SH-SY5Y (cell line): ENCODE measurements around the gene MRPL39.

ENCODE experiments used
- GATA2 ChIP-seq: IDR thresholded peaks from 2 replicates; pipeline ENCODE4 v1.6.1; 2011; ENCODE audit warnings: mild to moderate bottlenecking, low read depth, low read length
- GATA3 ChIP-seq: IDR thresholded peaks from 2 replicates; pipeline ENCODE4 v1.6.1; 2011; ENCODE audit warnings: low read depth, mild to moderate bottlenecking, low read length, moderate library complexity

The MRPL39 gene

DNA sequence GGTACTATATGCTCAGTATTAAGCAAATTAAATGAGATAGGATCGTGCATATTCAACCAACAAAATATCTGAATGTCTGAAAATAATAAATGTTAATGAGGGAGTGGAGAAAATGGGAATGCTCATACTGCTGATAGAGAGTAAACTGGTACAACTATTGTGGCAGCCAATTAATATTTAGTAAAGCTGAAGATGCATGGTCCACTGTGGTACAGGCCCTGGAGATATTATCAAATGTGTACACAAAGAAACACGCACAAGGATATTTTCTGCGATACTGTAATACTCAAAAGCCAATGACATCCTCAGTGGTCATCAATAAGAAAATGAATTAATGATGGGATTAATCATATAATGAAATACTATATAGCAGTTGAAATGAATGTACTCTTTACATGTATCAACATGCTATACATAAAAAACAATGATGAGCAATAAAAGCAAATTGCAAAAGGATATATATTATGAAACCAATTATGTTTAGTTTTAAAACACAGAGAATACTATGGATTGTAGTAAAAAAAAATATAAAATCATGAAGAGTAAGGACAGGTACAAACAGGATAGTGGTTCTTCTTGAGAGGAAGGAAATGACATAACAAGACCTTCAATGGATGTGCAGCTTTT is 25.0 kb downstream of the MRPL39 start:
- TF ChIP-seq GATA3 (no peak), GATA2 (no peak)

DNA sequence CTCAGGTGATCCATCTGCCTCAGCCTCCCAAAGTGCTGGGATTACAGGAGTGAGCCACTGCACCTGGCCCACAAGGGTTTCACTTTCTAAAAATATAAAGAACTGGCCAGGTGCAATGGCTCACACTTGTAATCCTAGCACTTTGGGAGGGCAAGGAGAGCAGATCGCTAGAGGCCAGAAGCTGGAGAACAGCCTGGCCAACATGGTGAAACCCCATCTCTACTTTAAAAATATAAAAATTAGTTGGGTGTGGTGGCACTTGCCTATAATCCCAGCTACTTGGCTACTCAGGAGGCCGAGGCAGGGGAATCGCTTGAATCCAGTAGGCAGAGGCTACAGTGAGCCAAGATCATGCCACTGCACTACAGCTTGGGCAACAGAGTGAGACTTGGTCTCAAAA is 25.7 kb downstream of the MRPL39 start:
- no peak for TF ChIP-seq GATA2
- no peak for TF ChIP-seq GATA3

DNA sequence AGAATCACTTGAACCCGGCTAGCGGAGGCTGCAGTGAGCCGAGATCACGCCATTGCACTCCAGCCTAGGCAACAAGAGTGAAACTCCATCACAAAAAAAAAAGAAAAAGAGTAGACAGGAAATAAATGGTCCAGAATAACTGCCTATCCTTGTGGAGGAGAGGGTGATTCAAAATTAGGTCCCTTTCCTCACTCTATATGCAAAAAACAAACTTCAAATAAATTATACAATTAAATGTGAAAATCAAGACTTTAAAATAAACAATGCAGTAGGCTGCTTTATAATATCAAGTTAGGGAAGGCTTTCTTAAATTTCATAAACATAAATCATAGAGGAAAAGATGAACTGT is 26.4 kb downstream of the MRPL39 start:
- TF ChIP-seq GATA3 (no peak), GATA2 (no peak)

DNA sequence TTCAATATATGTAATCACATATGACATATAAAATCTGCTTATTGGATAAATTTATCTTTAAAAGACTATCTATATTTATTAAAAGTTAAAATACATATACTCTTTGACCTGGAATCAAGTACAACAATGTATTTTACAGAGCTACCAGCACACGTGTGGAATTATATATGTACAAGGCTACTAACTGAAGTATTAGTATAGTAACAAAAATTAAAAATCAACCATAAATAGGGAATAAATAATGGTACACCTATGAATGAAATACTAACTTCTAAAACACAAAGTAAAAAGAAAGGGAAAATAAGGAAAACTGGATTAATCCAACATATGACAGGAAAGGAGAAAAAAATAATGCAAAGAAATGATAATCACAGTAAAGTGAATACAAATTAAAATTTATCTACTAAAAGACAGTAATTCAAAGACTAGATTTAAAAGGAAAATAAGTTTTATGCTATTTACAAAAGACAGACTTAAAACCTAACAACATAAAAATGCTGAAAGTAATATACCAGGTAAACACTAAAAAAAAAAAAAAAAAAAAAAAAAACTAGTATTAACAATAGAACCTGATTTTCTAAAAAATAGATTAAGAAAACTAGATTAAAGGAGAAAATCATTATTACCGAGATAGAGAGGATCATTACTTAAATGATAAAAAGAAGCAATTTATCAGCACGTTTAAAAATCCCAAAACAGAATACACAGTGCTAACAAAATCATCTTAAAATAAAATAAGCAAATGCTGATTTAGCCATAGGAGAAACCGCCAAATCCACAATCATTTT is 27.9 kb downstream of the MRPL39 start:
- TF ChIP-seq GATA3 (no peak), GATA2 (no peak)

DNA sequence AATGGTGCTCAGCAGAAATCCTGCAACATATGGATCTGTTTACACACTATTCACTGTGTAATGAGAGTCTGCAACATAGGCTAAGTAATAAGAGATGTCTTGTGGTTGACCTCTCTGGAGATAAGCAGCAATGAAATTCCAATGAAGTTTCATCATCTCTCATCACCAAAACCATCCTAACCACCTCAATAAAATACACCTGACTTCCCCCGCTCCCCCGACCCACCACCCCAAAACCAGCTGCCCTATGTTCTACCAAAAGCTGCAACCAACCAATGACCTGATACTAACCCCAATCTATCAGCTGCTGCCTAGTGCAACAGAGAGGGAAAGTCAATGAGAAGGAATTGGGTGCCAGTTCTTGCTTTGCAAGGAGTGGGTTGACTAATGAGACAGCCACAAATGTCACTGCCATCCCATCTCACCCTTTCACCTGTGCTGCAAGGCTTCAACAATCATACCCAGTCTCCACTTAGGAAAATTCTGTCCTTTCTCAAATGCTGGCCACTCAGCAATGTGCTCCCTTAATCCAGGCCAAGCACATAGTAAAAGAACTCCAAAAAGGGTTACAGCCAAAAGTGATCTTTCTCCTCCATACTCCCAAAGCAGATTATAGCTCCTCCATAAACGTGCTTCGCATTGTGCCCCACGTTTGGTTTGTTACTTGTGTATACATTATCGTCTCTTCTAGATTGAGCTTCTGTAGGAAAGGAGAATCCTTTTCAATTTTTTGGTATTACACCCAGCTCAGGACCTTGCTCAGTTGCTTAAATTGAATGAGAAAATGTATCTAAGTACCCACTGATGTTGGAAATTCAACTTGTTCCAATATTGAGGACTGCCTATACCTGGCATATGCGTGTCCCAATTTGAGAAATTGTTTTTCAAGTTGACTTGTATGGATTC is 29.0 kb downstream of the MRPL39 start:
- TF ChIP-seq GATA3 (no peak), GATA2 (no peak)

DNA sequence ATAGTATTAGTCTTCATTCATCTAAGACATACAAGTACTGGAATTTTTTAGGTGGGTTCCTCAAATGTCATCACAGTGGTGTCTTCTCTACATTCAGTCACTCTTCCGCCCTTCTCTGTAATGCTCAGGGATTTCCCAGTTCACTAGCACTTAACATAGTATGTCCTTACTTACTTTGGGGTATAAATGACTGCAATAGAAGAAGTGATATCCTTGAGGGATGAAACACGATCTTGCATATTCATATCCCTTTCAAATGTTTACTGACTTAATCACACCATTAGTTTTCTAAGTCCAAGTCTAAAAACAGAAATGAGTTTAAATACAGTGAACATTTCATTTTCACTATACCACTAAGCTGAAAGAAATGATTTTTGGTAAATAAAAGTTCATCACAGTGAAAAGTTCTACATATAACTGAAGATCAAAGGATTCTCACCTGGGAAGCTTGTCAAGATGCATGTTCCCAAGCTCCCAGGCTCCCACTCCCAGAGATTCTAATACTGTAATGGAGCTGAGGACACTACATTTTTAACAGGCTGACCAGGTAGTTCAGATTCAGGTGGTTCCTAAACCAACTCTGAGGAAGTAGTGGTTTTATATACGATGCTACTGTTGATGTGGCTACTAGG is 29.7 kb downstream of the MRPL39 start:
- TF ChIP-seq GATA3 (no peak), GATA2 (no peak)

DNA sequence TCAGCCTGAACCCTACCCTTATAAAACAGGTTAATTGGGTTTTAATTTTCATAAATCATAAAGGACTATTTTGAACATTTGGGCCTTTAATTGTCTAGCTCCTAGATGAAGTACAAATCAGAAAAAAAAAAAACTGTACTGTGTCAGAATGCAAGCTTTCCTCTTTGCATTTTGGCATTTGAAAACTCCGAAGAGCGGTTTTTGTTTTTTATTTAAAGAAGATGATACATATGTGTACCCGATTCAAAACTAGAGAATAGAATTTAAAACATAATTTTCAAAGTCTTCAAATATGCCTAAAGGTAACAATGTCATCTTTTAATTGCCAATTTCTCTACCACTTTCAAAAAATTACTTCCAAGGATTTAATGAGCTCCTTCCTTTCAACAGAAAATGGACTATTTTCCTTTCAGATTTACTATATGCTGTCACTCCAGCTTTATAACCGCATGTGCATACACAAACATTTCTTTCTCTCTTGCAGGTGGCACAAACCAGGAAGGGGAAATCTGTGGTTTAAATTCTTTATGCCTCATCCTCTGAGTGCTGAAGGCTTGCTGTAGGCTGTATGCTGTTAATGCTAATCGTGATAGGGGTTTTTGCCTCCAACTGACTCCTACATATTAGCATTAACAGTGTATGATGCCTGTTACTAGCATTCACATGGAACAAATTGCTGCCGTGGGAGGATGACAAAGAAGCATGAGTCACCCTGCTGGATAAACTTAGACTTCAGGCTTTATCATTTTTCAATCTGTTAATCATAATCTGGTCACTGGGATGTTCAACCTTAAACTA is 33.7 kb downstream of the MRPL39 start:
- no peak for TF ChIP-seq GATA3

DNA sequence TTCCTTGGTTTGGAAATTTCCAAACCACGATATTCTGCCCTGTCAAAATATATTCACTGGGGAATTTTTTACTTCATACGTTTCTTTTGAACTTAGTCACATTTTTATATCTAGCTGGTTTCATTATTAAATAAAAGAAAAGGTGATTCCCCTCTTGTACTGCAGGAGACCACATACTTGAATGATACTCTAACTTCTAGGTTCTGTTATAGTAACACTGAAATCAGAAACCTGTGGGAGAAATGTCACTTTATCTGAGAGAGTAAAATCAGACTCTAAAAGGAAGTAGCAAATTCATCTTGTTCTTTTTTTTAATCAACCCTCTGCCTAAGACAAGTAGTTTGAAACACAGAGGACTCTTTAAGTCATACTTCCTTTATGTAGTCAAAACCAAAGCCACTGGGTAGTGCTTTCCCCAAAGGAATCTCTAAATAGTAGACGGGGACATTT is 34.4 kb downstream of the MRPL39 start:
- no peak for TF ChIP-seq GATA3
- no peak for TF ChIP-seq GATA2

DNA sequence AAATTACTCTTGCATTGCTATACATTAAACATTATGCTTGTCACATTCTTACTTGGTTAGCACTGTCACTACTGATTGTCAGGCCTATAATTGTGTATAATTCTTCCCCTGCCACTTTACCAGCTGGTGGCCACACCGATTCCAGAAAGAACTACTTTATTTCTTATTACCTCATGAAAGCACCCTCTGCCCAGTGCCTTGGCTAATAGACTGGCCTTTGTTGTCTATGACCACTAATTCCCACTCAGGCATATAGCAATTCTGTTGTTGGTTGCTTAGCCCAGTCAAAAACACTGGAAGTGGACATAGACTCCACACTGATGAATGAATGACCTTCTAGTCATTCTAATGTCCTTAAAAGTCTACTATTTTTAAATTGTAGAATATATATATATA is 35.6 kb downstream of the MRPL39 start:
- no peak for TF ChIP-seq GATA3
- TF ChIP-seq GATA2, result no peak

DNA sequence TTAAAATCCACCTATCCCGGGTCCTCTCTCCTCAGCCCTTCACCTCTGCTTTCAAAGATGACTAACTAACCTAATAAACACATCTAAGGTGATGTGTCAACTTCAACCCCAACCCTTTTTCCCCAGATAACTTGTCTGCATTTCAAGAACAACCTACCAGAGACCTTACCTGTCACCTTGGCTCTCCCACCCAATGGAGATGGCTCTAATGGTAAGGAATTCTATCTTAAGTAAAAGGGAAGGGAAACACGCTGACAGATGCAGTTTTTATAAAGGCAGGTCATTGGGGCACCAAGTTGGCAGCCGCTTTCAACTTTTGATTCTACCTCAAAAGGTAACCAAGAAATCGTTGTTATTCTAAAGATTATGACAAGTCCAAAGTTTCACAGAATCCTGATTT is 37.6 kb downstream of the MRPL39 start:
- TF ChIP-seq GATA3, result no peak
- TF ChIP-seq GATA2, result no peak

DNA sequence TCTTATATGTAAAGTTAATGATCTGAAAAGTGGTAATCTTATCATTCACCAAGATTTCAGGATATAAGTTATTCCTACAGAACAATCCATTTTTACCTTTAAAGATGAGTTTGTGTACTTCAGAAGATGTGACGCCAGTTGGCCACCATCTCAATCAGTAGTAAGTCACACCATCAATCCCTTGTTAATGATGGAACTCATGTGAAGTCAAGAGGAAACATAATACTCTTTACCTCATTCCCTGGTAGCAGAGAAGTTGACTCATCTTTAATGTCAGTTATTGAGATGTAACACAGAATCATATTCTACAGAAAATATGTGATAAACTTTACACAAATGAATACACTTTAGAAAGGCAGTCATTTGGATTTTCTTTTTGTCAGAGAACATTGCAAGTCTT is 38.2 kb downstream of the MRPL39 start:
- TF ChIP-seq GATA2 (no peak), GATA3 (no peak)

DNA sequence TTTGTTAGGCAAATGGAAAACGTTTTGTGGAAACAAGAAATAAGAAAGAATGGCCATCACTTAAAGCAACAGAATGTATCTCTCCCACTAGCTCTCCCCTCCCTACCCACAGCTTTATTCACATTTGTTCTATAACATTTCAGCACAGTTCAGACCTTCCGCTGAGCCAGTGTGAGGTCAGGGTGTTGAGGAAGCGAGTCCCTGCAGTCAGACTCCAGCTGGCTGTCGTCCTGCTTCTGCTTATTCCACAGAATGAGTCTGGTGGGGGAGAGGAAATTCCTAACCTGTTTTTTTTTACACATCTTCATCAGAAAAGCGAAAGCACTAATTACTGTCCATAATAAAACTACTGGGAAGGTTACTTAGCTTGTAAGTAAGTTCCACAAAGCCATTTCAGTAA is 39.0 kb downstream of the MRPL39 start:
- no peak for TF ChIP-seq GATA3

DNA sequence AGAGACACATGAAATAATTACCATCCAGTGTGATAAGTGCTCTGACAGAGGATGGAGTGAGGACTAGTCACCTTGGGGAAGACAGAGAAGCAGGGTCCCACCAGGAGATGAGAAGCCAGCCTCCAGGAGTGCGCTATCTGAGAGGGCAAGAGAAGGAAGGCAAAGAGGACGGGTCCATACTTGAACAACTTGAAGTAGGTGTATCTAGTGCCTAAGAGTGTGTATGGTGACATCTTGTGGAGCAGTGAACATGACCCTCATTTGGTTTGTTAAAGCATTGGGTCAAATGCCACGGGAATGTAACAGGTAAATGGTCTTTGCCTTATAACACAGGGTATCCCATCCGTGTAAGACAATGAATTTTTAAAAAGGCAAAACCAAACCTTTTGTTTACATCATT is 39.8 kb downstream of the MRPL39 start:
- TF ChIP-seq GATA3, result no peak
- TF ChIP-seq GATA2, result no peak
